Measurements from ENCODE around the gene GPR32. TPM values are rescaled to one million over a fixed set of nuclear protein-coding genes. Genes with fewer than 3 reads are reported as not detected.
"Not testable (repeated sequence)": the region's sequence is repeated elsewhere in the genome, so short reads cannot be mapped to it uniquely, and the experiment has no call there.

GPR32 gene
- total and polyA plus RNA-seq, 7 donors: not detected

DNA sequence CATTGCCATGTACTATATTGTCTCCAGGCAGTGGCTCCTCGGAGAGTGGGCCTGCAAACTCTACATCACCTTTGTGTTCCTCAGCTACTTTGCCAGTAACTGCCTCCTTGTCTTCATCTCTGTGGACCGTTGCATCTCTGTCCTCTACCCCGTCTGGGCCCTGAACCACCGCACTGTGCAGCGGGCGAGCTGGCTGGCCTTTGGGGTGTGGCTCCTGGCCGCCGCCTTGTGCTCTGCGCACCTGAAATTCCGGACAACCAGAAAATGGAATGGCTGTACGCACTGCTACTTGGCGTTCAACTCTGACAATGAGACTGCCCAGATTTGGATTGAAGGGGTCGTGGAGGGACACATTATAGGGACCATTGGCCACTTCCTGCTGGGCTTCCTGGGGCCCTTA, 624 bp downstream of the GPR32 start:
- no peak for TF ChIP-seq CTCF (IDR thresholded peaks at IDR 0.05)
- Histone ChIP-seq H3K4me3 (no peak overlapping the region), H3K27ac (no peak overlapping the region), H3K27me3 (ENCODE audit: insufficient read depth in 3 of 3, low read length in 2 of 3) (peaks cover 0 to 30% (median 0%) of the 10 kb centered on the region in 3 donors), H3K9me3 (no peaks in the 10 kb centered on the region), H3K4me1 (no peaks in the 10 kb centered on the region), H3K36me3 (ENCODE audit: insufficient read depth in 1 of 2, low read depth in 1 of 2) (no peaks in the 10 kb centered on the region)
- WGBS, 3 donors: 79 to 83% (median 80%) methylated on average over 13 of the region's 13 CpGs
- intact Hi-C loops (cut with DNase I): no loop called here
- ATAC-seq: no peak
- DNase-seq: no peak

DNA sequence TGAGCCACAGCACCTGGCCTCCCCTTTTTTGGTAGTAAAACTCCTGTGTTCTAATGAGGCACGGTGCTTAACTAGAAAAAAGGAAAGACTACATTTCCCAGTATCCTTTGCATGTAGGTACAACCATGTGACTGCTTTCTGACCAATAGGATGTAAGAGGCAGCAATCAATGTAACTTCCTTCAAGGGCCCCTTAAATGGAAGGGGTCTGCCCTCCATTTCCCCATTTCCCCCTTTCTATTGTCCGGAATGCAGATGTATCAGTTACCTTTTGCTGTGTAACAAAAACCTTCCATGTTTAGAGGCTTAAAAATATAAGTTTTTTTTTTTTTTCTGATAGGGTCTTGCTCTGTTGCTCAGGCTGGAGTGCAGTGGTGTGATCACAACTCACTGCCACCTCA, 2.2 kb downstream of the GPR32 start:
- no peak for TF ChIP-seq CTCF (IDR thresholded peaks at IDR 0.05)
- H3K4me1 ChIP-seq: no peaks in the 10 kb centered on the region
- no peak for DNase-seq
- no peak for ATAC-seq
- no peak overlapping the region for H3K4me3 ChIP-seq
- H3K36me3 ChIP-seq (ENCODE audit: insufficient read depth in 1 of 2, low read depth in 1 of 2): no peaks in the 10 kb centered on the region
- WGBS, 3 donors: 31 to 47% (median 43%) methylated on average over 2 of the region's 2 CpGs
- intact Hi-C loops (cut with DNase I): no loop called here
- H3K27me3 ChIP-seq (ENCODE audit: insufficient read depth in 3 of 3, low read length in 2 of 3): peaks cover 0 to 46% (median 2%) of the 10 kb centered on the region in 3 donors
- H3K27ac ChIP-seq: no peak overlapping the region
- no peaks in the 10 kb centered on the region for H3K9me3 ChIP-seq

DNA sequence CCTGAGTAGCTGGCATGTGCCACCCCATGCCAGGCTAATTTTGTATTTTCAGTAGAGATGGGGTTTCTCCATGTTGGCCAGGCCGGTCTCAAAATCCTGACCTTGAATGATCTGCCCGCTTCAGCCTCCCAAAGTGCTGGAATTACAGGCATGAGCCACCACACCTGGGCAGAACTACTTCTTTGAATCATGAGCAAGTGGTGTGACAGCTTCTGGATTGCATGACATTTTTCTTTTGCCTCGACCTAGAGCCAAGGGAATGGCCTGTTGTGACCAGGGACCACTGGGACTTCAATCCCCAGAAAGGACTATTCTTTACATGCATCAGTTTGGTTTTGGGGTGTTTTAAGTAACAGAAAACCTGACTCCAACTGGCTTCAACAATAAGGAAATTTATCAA, 2.6 kb downstream of the GPR32 start:
- ATAC-seq, DNase-seq: not testable (repeated sequence)
- peaks cover 0 to 51% (median 5%) of the 10 kb centered on the region in 3 donors for H3K27me3 ChIP-seq (ENCODE audit: insufficient read depth in 3 of 3, low read length in 2 of 3)

DNA sequence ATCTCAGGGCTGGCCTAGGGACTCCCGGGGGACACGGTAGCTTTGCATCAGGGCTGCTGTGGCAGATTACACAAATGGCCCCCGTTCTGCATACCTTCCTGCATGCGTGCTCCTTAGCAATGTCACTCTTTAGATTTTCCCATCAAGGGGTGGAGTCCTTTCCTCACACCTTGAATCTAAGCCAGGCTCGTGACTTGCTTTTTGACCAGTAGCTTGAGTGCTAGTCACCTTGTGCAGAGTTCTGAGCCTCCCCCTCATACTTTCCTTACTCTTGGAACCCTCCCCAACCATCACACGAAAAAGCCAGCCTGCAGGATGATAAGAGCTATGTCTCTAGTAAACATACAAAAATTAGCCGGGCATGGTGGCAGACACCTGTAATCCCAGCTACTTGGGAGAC, 3.2 kb downstream of the GPR32 start:
- intact Hi-C loops (cut with DNase I); H3K9me3 ChIP-seq; DNase-seq; H3K4me3 ChIP-seq; H3K27ac ChIP-seq; ATAC-seq; H3K4me1 ChIP-seq; H3K36me3 ChIP-seq (ENCODE audit: insufficient read depth in 1 of 2, low read depth in 1 of 2): not testable (repeated sequence)
- H3K27me3 ChIP-seq (ENCODE audit: insufficient read depth in 3 of 3, low read length in 2 of 3): peaks cover 0 to 56% (median 8%) of the 10 kb centered on the region in 3 donors
- 51 to 59% (median 56%) methylated on average over 7 of the region's 7 CpGs for WGBS, 3 donors

More for the DNA sequence above, 2.6 kb downstream of the GPR32 start:
- intact Hi-C loops (cut with DNase I); H3K9me3 ChIP-seq; H3K27ac ChIP-seq; H3K4me3 ChIP-seq; H3K4me1 ChIP-seq; H3K36me3 ChIP-seq (ENCODE audit: insufficient read depth in 1 of 2, low read depth in 1 of 2): not testable (repeated sequence)
- 76 to 92% (median 78%) methylated on average over 3 of the region's 3 CpGs for WGBS, 3 donors

GRCh38 chr19:50776131-50776530, 5.9 kb downstream of the GPR32 start:
- Histone ChIP-seq H3K4me3 (no peak overlapping the region), H3K27me3 (ENCODE audit: insufficient read depth in 3 of 3, low read length in 2 of 3) (peaks cover 0 to 64% (median 25%) of the 10 kb centered on the region in 3 donors), H3K27ac (no peak overlapping the region), H3K36me3 (ENCODE audit: insufficient read depth in 1 of 2, low read depth in 1 of 2) (no peaks in the 10 kb centered on the region), H3K4me1 (no peaks in the 10 kb centered on the region), H3K9me3 (no peaks in the 10 kb centered on the region)
- intact Hi-C loops (cut with DNase I): no loop called here
- DNase-seq: no peak
- no peak for ATAC-seq
- TF ChIP-seq CTCF (IDR thresholded peaks at IDR 0.05): no peak
- WGBS, 3 donors: 72 to 82% (median 77%) methylated on average over 5 of the region's 5 CpGs

GRCh38 chr19:50777261-50777660, 7.0 kb downstream of the GPR32 start:
- H3K27me3 ChIP-seq (ENCODE audit: insufficient read depth in 3 of 3, low read length in 2 of 3): peaks cover 0 to 72% (median 25%) of the 10 kb centered on the region in 3 donors

More at GRCh38 chr19:50777261-50777660, 7.0 kb downstream of the GPR32 start:
- 47 to 52% (median 48%) methylated on average over 4 of the region's 4 CpGs for WGBS, 3 donors
- no peak for TF ChIP-seq CTCF (IDR thresholded peaks at IDR 0.05)
- ATAC-seq (no peak), DNase-seq (no peak)
- H3K4me1 ChIP-seq: no peaks in the 10 kb centered on the region
- intact Hi-C loops (cut with DNase I): no loop called here
- no peak overlapping the region for H3K27ac ChIP-seq
- H3K36me3 ChIP-seq (ENCODE audit: insufficient read depth in 1 of 2, low read depth in 1 of 2): no peaks in the 10 kb centered on the region
- H3K9me3 ChIP-seq: no peaks in the 10 kb centered on the region
- H3K4me3 ChIP-seq: no peak overlapping the region

Measured in psoas muscle (tissue), 8 donors.